Activated naive CD8-positive, alpha-beta T cell treated with anti-CD3 and anti-CD28 coated beads for 36 hours (primary cell): ENCODE data around the gene ZBTB16. TPM values are rescaled to one million over a fixed set of nuclear protein-coding genes. Genes with fewer than 3 reads are reported as not detected.

Source experiments
- DNase-seq: peaks from one replicate; pipeline ENCODE4 v3.0.0; 2021
- H3K27ac Mint-ChIP-seq: one replicate; pipeline ENCODE4 v1.8.0; 2022; ENCODE audit warnings: mild to moderate bottlenecking, moderate library complexity, mixed read lengths
- H3K27me3 Mint-ChIP-seq: one replicate; pipeline ENCODE4 v1.8.0; 2022; ENCODE audit warnings: mild to moderate bottlenecking, mixed read lengths
- H3K36me3 Mint-ChIP-seq: one replicate; pipeline ENCODE4 v1.8.0; 2021; ENCODE audit warnings: mild to moderate bottlenecking, mixed read lengths
- H3K4me1 Mint-ChIP-seq: one replicate; pipeline ENCODE4 v1.8.0; 2021; ENCODE audit warnings: mixed read lengths
- H3K4me3 Mint-ChIP-seq: one replicate; pipeline ENCODE4 v1.8.0; 2022; ENCODE audit warnings: mild to moderate bottlenecking, moderate library complexity, mixed read lengths
- H3K9me3 Mint-ChIP-seq: one replicate; pipeline ENCODE4 v1.8.0; 2022; ENCODE audit warnings: mixed read lengths
- total RNA-seq, 2 experiments: library from RNA; stranded (reverse); gene quantifications; one replicate each; pipeline ENCODE4 v1.2.3, GENCODE V29; 2021

The ZBTB16 gene
- total RNA-seq: 1 to 10 TPM; 1.7 to 2.1 TPM

GRCh38 chr11:114059278-114059983 lies at the start of gene ZBTB16:
Gene ZBTB16 (plus strand): TSS chr11:114059711. CDS start chr11:114063301, 3,590 bp downstream.
- no peak within 1 kb of the TSS for H3K27ac Mint-ChIP-seq
- peaks cover 3% of the 10 kb centered on the region for H3K4me1 Mint-ChIP-seq

GRCh38 chr11:114010931-114011330 lies 48.6 kb upstream of the ZBTB16 start:
- Mint-ChIP-seq H3K9me3 (no peaks in the 10 kb centered on the region), H3K4me3 (no peak overlapping the region), H3K36me3 (no peaks in the 10 kb centered on the region), H3K27me3 (no peaks in the 10 kb centered on the region), H3K4me1 (peaks cover 6% of the 10 kb centered on the region), H3K27ac (no peak overlapping the region)
- DNase-seq: no peak

More at GRCh38 chr11:114059278-114059983, at the start of gene ZBTB16:
- H3K4me3 Mint-ChIP-seq: peak within 1 kb of the TSS; percentile 82
- no peaks in the 10 kb centered on the region for H3K9me3 Mint-ChIP-seq
- H3K27me3 Mint-ChIP-seq: peaks cover 53% of the 10 kb centered on the region
- no peaks in the 10 kb centered on the region for H3K36me3 Mint-ChIP-seq
- DNase-seq: peak; percentile 46

GRCh38 chr11:114011443-114011842 lies 48.1 kb upstream of the ZBTB16 start:
- Mint-ChIP-seq H3K27ac (no peak overlapping the region), H3K36me3 (no peaks in the 10 kb centered on the region), H3K4me3 (no peak overlapping the region), H3K9me3 (no peaks in the 10 kb centered on the region), H3K27me3 (no peaks in the 10 kb centered on the region), H3K4me1 (peaks cover 6% of the 10 kb centered on the region)
- DNase-seq: no peak

GRCh38 chr11:114015117-114015516 lies 44.4 kb upstream of the ZBTB16 start:
- no peak overlapping the region for H3K4me3 Mint-ChIP-seq
- no peak overlapping the region for H3K27ac Mint-ChIP-seq

GRCh38 chr11:114016986-114017385 lies 42.5 kb upstream of the ZBTB16 start:
- H3K9me3 Mint-ChIP-seq: no peaks in the 10 kb centered on the region
- H3K4me3 Mint-ChIP-seq: no peak overlapping the region
- no peaks in the 10 kb centered on the region for H3K4me1 Mint-ChIP-seq
- no peaks in the 10 kb centered on the region for H3K36me3 Mint-ChIP-seq
- no peak overlapping the region for H3K27ac Mint-ChIP-seq
- no peak for DNase-seq
- no peaks in the 10 kb centered on the region for H3K27me3 Mint-ChIP-seq

More at GRCh38 chr11:114015117-114015516, 44.4 kb upstream of the ZBTB16 start:
- Mint-ChIP-seq H3K36me3 (no peaks in the 10 kb centered on the region), H3K9me3 (no peaks in the 10 kb centered on the region), H3K4me1 (no peaks in the 10 kb centered on the region), H3K27me3 (no peaks in the 10 kb centered on the region)
- no peak for DNase-seq

GRCh38 chr11:114017723-114018122 lies 41.8 kb upstream of the ZBTB16 start:
- no peak for DNase-seq
- H3K4me1 Mint-ChIP-seq: no peaks in the 10 kb centered on the region
- H3K9me3 Mint-ChIP-seq: no peaks in the 10 kb centered on the region
- H3K27ac Mint-ChIP-seq: no peak overlapping the region
- no peak overlapping the region for H3K4me3 Mint-ChIP-seq
- no peaks in the 10 kb centered on the region for H3K27me3 Mint-ChIP-seq
- H3K36me3 Mint-ChIP-seq: no peaks in the 10 kb centered on the region

GRCh38 chr11:114019046-114019445 lies 40.5 kb upstream of the ZBTB16 start:
- Mint-ChIP-seq H3K9me3 (no peaks in the 10 kb centered on the region), H3K36me3 (no peaks in the 10 kb centered on the region), H3K4me1 (no peaks in the 10 kb centered on the region), H3K27me3 (no peaks in the 10 kb centered on the region), H3K4me3 (no peak overlapping the region), H3K27ac (no peak overlapping the region)
- DNase-seq: no peak

GRCh38 chr11:114019574-114019973 lies 39.9 kb upstream of the ZBTB16 start:
- Mint-ChIP-seq H3K27me3 (no peaks in the 10 kb centered on the region), H3K27ac (no peak overlapping the region), H3K9me3 (no peaks in the 10 kb centered on the region)

GRCh38 chr11:114025329-114025907 lies 34.1 kb upstream of the ZBTB16 start:
- no peak overlapping the region for H3K27ac Mint-ChIP-seq
- no peak overlapping the region for H3K4me3 Mint-ChIP-seq
- no peaks in the 10 kb centered on the region for H3K36me3 Mint-ChIP-seq
- H3K4me1 Mint-ChIP-seq: no peaks in the 10 kb centered on the region
- DNase-seq: no peak
- peaks cover 6% of the 10 kb centered on the region for H3K27me3 Mint-ChIP-seq
- H3K9me3 Mint-ChIP-seq: no peaks in the 10 kb centered on the region

More at GRCh38 chr11:114019574-114019973, 39.9 kb upstream of the ZBTB16 start:
- H3K4me3 Mint-ChIP-seq: no peak overlapping the region
- DNase-seq: no peak
- no peaks in the 10 kb centered on the region for H3K36me3 Mint-ChIP-seq
- H3K4me1 Mint-ChIP-seq: no peaks in the 10 kb centered on the region

GRCh38 chr11:114026355-114026754 lies 33.2 kb upstream of the ZBTB16 start:
- Mint-ChIP-seq H3K27ac (no peak overlapping the region), H3K9me3 (no peaks in the 10 kb centered on the region), H3K4me3 (no peak overlapping the region), H3K36me3 (no peaks in the 10 kb centered on the region), H3K4me1 (no peaks in the 10 kb centered on the region), H3K27me3 (peaks cover 6% of the 10 kb centered on the region)
- peak; percentile 16 for DNase-seq

- peaks cover 6% of the 10 kb centered on the region for H3K27me3 Mint-ChIP-seq
- no peaks in the 10 kb centered on the region for H3K9me3 Mint-ChIP-seq
- no peaks in the 10 kb centered on the region for H3K36me3 Mint-ChIP-seq
- DNase-seq: no peak
- H3K27ac Mint-ChIP-seq: no peak overlapping the region
- no peaks in the 10 kb centered on the region for H3K4me1 Mint-ChIP-seq
- no peak overlapping the region for H3K4me3 Mint-ChIP-seq
Observed at GRCh38 chr11:114027391-114027790, 32.1 kb upstream of the ZBTB16 start.

- H3K27me3 Mint-ChIP-seq: peaks cover 6% of the 10 kb centered on the region
- no peaks in the 10 kb centered on the region for H3K4me1 Mint-ChIP-seq
- no peaks in the 10 kb centered on the region for H3K9me3 Mint-ChIP-seq
- no peak for DNase-seq
- H3K4me3 Mint-ChIP-seq: no peak overlapping the region
- no peaks in the 10 kb centered on the region for H3K36me3 Mint-ChIP-seq
- H3K27ac Mint-ChIP-seq: no peak overlapping the region
Observed at GRCh38 chr11:114027926-114028325, 31.6 kb upstream of the ZBTB16 start.

GRCh38 chr11:114031246-114031966 lies 28.1 kb upstream of the ZBTB16 start:
- no peak overlapping the region for H3K4me3 Mint-ChIP-seq
- H3K36me3 Mint-ChIP-seq: no peaks in the 10 kb centered on the region
- peaks cover 6% of the 10 kb centered on the region for H3K27me3 Mint-ChIP-seq
- DNase-seq: no peak
- no peaks in the 10 kb centered on the region for H3K4me1 Mint-ChIP-seq
- H3K9me3 Mint-ChIP-seq: no peaks in the 10 kb centered on the region
- H3K27ac Mint-ChIP-seq: no peak overlapping the region

GRCh38 chr11:114031967-114032320 lies 27.6 kb upstream of the ZBTB16 start:
- Mint-ChIP-seq H3K9me3 (no peaks in the 10 kb centered on the region), H3K27me3 (peaks cover 6% of the 10 kb centered on the region), H3K36me3 (no peaks in the 10 kb centered on the region), H3K27ac (no peak overlapping the region), H3K4me1 (peaks cover 3% of the 10 kb centered on the region), H3K4me3 (no peak overlapping the region)
- DNase-seq: no peak

GRCh38 chr11:114033066-114033465 lies 26.4 kb upstream of the ZBTB16 start:
- H3K27ac Mint-ChIP-seq: no peak overlapping the region
- DNase-seq: no peak
- H3K36me3 Mint-ChIP-seq: no peaks in the 10 kb centered on the region
- H3K9me3 Mint-ChIP-seq: no peaks in the 10 kb centered on the region
- peaks cover 3% of the 10 kb centered on the region for H3K4me1 Mint-ChIP-seq
- H3K27me3 Mint-ChIP-seq: peaks cover 6% of the 10 kb centered on the region
- H3K4me3 Mint-ChIP-seq: no peak overlapping the region
